Endothelial cell of umbilical vein (primary cell): ENCODE results near the gene DECR2.

ENCODE experiments used
- CTCF ChIP-seq, 2 donors: IDR thresholded peaks; 1 replicate in 1 of 2; 2 replicates in 1 of 2; pipeline ENCODE4 v1.5.1; 2011; ENCODE audit warnings: low read length in 2 of 2, mild to moderate bottlenecking in 2 of 2, moderate library complexity in 2 of 2, control low read depth in 1 of 2, inconsistent platforms in 1 of 2, low read depth in 1 of 2; ENCODE audit not compliant: insufficient read depth in 1 of 2; ENCODE audit errors: extremely low read depth in 1 of 2
- EZH2 ChIP-seq: IDR thresholded peaks from 2 replicates; pipeline ENCODE4 v1.6.1; 2012; ENCODE audit warnings: borderline replicate concordance, low read depth, mild to moderate bottlenecking, moderate library complexity, low read length, inconsistent platforms; ENCODE audit not compliant: severe bottlenecking
- GATA2 ChIP-seq: IDR thresholded peaks from 2 replicates; pipeline ENCODE4 v1.7.0; 2011; ENCODE audit warnings: low read depth, mild to moderate bottlenecking, moderate library complexity, mixed read lengths, low read length; ENCODE audit not compliant: insufficient read length, insufficient read depth
- JUN ChIP-seq: IDR thresholded peaks from 2 replicates; pipeline ENCODE4 v1.6.1; 2011; ENCODE audit warnings: borderline replicate concordance, low read depth; ENCODE audit not compliant: insufficient read length, insufficient read depth
- MAX ChIP-seq: IDR thresholded peaks from 2 replicates; pipeline ENCODE4 v1.6.1; 2011; ENCODE audit not compliant: insufficient read depth, insufficient read length
- MYC ChIP-seq: IDR thresholded peaks from one replicate; pipeline ENCODE4 v1.6.1; 2011; ENCODE audit warnings: mild to moderate bottlenecking, low read depth, low read length
- POLR2A ChIP-seq: IDR thresholded peaks from 2 replicates; pipeline ENCODE4 v1.6.1; 2012; ENCODE audit warnings: low read depth, mild to moderate bottlenecking, control low read depth, low read length
- POLR2AphosphoS5 ChIP-seq: IDR thresholded peaks from 2 replicates; pipeline ENCODE4 v1.6.1; 2012; ENCODE audit warnings: low read depth, mild to moderate bottlenecking, control low read depth, low read length, moderate library complexity; ENCODE audit not compliant: insufficient read depth

GRCh38 chr16:424623-425081 is 23.0 kb downstream of the DECR2 start:
- TF ChIP-seq MYC (no peak), CTCF (IDR thresholded peaks at IDR 0.05; ENCODE audit: extremely low read depth in 1 of 2, insufficient read depth in 1 of 2, low read depth in 1 of 2, low read length in 2 of 2) (no peak), POLR2A (no peak), POLR2AphosphoS5 (no peak), EZH2 (no peak), MAX (no peak), JUN (no peak), GATA2 (no peak)
